Activated CD8-positive, alpha-beta memory T cell treated with anti-CD3 and anti-CD28 coated beads for 48 hours (primary cell): ENCODE results near the gene SHISA4.
"Not testable (repeated sequence)": the region's sequence is repeated elsewhere in the genome, so short reads cannot be mapped to it uniquely, and the experiment has no call there.

ENCODE experiments used
- DNase-seq, 3 experiments: peaks; one replicate each; pipeline ENCODE4 v3.0.0-alpha.2; 2020; ENCODE audit warnings: low read depth in 2 of 3, low spot score in 2 of 3

The SHISA4 gene

GRCh38 chr1:201925981-201926645 lies 37.4 kb downstream of the SHISA4 start:
- DNase-seq, result no peak

GRCh38 chr1:201928266-201928665 lies 39.6 kb downstream of the SHISA4 start:
- no peak for DNase-seq

- DNase-seq, result no peak
Observed at GRCh38 chr1:201930137-201930536, 41.4 kb downstream of the SHISA4 start.

DNA sequence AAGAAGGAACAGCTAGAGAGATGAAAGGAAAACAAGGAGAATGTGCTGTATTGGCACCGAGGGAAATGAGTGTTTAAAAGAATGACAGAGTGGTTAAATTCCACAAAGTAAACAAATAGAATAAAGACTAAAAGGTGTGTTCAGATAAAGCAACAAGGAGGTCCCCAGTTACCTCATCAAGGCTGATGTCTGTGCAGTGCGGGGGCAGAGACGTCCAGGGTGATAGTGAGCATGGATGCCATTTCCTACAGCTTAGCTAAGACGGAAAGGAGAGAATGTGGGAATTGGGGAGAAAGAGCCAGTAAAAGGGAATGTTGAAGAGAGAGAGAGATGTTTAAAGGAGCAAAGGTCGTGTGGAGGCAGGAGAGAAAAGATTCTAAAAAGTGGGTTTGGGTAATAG lies 42.1 kb downstream of the SHISA4 start:
- no peak for DNase-seq

DNA sequence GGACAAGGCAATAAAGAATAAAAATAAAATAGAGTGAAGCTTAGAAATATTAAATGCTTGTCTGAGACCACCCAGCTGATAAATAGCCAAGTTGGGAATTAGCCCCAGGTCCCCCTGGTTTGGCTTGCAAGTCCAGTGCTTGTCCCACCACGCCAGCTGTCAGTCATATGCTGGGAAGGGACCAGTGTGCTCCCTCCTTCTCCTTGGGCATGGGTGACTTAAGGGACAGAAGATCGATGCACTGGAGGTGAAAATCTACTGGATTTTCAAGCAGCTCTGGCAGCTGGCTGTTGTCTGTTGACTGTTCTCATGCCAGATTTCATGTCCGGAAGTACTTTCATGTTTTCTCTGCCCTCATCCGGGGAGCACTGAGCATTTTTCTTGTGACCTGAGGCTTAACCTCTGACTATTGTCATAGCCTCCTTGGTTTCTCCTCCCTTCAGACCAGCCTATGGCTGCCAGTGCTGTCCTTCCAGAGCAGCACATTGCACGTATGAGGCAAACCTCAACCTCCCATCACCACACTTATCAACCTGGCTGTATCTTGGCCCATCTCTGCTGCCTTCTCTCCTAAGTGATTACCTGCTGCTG lies 45.2 kb downstream of the SHISA4 start:
- no peak for DNase-seq

GRCh38 chr1:201937624-201938213 lies 49.0 kb downstream of the SHISA4 start:
- no peak for DNase-seq

DNA sequence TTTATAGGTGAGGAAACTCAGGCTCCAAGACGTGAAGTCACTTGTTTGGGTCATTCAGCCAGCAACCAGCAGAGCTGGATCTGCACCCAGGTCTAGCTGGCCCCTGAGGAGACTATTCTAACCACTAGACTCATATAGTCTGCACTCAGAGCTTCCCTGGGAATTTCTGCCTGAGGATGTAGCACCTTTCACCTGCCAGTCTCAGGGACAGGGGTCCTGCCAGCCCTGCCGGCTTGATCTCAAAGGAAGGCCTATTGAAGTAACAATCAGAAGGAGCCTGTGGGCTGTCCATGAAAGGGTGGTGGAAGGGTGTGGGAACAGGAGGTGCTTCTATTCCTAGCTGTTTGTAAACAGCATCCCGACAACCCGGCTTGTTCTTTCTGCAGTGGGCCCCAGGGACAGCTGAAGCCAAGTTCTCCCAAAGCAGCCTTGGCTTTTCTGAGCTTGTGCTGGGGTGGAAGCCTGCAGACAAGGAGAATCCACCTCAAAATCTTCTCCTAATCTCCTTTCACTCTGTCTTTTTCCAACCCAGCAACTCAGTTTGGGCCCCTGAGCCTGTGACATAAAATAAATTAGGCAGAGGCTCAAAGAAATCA lies 49.8 kb downstream of the SHISA4 start:
- DNase-seq, result no peak

DNA sequence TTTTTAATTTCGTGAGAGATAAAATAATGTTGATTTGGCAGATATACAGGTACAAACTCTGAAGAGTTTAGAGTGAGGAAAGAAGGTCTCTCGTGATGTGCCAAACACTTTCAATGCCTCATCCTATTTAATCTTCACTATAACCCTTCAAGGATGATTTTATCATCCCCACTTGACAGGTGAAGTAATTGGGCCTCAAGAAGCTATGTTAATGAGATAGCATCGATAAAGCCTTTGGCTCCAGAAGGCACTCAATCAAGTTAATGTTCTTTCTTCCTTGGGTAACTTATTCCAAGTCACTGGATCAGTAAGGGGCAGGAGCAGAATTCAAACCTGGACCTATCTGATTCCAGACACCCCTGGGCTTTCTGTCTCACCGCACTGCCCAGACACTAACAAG lies 50.5 kb downstream of the SHISA4 start:
- DNase-seq, result no peak

DNA sequence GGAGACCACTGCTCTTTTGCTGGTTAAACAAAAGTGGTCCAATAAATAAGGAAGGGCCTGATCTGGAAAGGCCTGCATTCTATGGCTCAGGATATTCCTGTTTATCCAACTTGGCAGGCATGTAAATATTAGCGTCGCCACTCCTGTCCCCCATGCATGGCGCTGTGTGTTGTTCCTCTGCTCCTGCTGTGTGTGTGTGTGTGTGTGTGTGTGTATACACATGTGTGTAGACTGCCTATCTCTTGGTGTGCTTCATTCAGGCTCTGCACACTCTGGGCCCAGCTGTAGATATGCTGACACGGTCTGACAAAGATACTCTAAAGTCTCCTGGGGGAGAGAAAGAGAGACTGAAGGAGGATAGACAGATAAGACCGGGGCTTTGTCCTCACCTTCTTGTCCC lies 50.9 kb downstream of the SHISA4 start:
- DNase-seq, result no peak

- DNase-seq, result not testable (repeated sequence)
Observed at GRCh38 chr1:201940316-201940715, 51.6 kb downstream of the SHISA4 start.

DNA sequence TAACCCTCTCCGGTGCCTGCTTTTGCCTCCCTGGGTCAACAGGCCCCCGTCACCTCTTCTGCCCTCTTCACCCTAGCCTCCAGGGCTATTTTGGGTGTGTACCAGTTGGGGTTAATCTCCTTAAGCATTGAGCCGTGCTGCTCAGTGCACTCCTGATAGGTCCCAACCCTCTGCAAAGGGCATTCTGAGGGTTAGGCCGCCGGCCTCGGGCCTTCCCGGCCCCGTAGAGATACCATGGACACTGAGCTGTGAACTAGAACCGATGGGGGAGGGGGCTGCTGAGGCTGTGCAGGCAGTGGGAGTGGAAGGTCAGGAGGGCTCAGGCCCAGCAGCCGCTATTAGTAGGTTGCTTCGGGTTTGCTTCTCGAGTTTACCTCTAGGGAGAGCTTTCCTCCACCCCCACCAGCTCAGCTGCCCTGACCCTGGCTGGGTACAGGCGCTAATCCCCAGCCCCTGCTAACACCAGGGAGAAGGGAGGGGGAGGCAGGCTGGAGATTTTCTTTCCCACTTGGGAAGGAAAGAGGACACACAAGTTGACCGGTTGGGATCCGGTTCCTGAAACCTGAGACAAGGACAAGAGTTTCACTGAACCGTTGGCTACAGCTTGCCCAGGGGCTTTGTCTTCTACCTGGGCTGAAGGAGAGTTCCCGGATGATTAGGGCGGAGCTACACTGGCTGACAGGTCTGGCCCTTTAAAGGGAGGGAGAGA lies 52.9 kb downstream of the SHISA4 start:
- no peak for DNase-seq

DNA sequence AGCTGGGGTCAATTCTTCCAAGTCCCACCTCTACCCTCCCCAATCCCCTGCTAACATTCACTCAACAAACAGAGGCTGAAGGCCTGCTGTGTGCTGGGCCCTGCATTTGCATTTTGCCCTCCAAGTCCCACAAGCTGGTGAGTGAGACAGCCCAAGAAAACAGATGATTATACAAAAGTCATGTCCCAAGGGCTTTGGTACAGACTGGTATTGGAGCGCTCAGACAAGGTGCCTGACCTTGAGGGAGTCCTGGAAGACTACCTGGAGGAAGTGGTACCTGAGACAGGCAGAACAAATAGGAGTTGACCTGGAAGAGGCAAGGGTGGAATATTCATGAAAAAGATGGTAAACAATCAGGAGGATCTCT lies 53.4 kb downstream of the SHISA4 start:
- no peak for DNase-seq
